Ovary (tissue), 9 donors: ENCODE results near the gene EGLN1. TPM values are rescaled to one million over a fixed set of nuclear protein-coding genes. Genes with fewer than 3 reads are reported as not detected.
"Not testable (repeated sequence)": the region's sequence is repeated elsewhere in the genome, so short reads cannot be mapped to it uniquely, and the experiment has no call there.

Source experiments
- DNase-seq, 5 donors: peaks; one replicate each; pipeline ENCODE4 v3.0.0-alpha.2; 2019 to 2020
- H3K27ac ChIP-seq, 2 donors: fragments of 200-600 bp; one replicate each; pipeline versions ENCODE4 v1.5.1 to v1.8.0; 2019 to 2022
- H3K27me3 ChIP-seq: fragments of 200-600 bp; one replicate; pipeline ENCODE4 v1.8.0; 2022
- H3K36me3 ChIP-seq: fragments of 200-600 bp; sonication (generic); one replicate; pipeline ENCODE4 v1.5.1; 2019
- H3K4me1 ChIP-seq: one replicate; pipeline ENCODE4 v1.8.1; 2013; ENCODE audit warnings: mild to moderate bottlenecking, moderate library complexity; ENCODE audit not compliant: insufficient read depth
- H3K4me3 ChIP-seq: fragments of 200-600 bp; sonication (generic); one replicate; pipeline ENCODE4 v1.5.1; 2017
- H3K9me3 ChIP-seq, 2 donors: fragments of 200-600 bp in 1 of 2; sonication (generic) in 1 of 2; one replicate each; pipeline versions ENCODE4 v1.5.1 to v1.8.1; 2013 to 2019; ENCODE audit warnings: mild to moderate bottlenecking in 1 of 2, moderate library complexity in 1 of 2
- EP300 ChIP-seq: sonication (generic); formaldehyde crosslinking; IDR thresholded peaks from one replicate; pipeline ENCODE4 v1.6.1; 2017; ENCODE audit warnings: antibody characterized with exemption
- POLR2A ChIP-seq: fragments of 450-650 bp; IDR thresholded peaks from one replicate; pipeline ENCODE4 v1.6.1; 2017; ENCODE audit warnings: antibody characterized with exemption, mild to moderate bottlenecking, moderate library complexity
- WGBS, 3 donors: extraction: QIAGEN DNeasy Blood & Tissue Kit in 1 of 3; methylation state at CpG; one replicate each; pipeline versions ENCODE4 v1.1.5 to v1.1.7; 2013 to 2017; 5-methylcytosine and 5-hydroxymethylcytosine counted together
- intact Hi-C, 4 donors: fragments of 100-400 bp; cut with DNase I; formaldehyde crosslinking; loops; one replicate each; pipeline versions ENCODE4 v1.11.0 to v1.15.1; 2022 to 2023
- polyA plus RNA-seq, 2 donors: library from polyadenylated mRNA; stranded (reverse); fragments of 200-250 nt in 1 of 2; fragments of 350-450 nt in 1 of 2; fragmentation: Illumina TruSeq in 1 of 2; extraction: RNeasy Lipid Tissue Mini Kit (QIAGEN cat#74804) in 1 of 2; gene quantifications; one replicate each; pipeline ENCODE4 v1.2.3, GENCODE V29; 2013 to 2014
- total RNA-seq, 7 donors: library from RNA; depleted of rRNA in 2 of 7; stranded (reverse); fragments of >200 nt in 2 of 7; fragmentation: NEBNext Ultra II Directional in 3 of 7; extraction: Animal tissue kit (Norgen Biotek cat#: 25700) in 3 of 7; gene quantifications; one replicate each; pipeline versions ENCODE4 v1.1.0 to v1.2.4, GENCODE V29; 2016 to 2023
- TF ChIP-seq, protein P1 (sequence below), 3 donors: fragments of 450-650 bp in 2 of 3; fragments of 200-600 bp in 1 of 3; IDR thresholded peaks; one replicate each; pipeline versions ENCODE4 v1.5.1 to v1.8.0; 2016 to 2022; ENCODE audit warnings: antibody characterized with exemption in 3 of 3, mild to moderate bottlenecking in 1 of 3
- donor health status: DM: no; HTN: no; CAD: no; lungs with moderate emphysema.
- donor health status: DM: no; HTN: no; CAD: no.
- donor health status: Bipolar disorder and iron deficiency.
- donor health status: DM: yes; HTN: yes; CAD: no.
- donor health status: DM: no; HTN: no; CAD: no.
- donor health status: DM: yes; HTN: yes; CAD: no.

The EGLN1 gene
- total and polyA plus RNA-seq, 9 donors = 18.5 to 52.0 (median 39.1) TPM

DNA sequence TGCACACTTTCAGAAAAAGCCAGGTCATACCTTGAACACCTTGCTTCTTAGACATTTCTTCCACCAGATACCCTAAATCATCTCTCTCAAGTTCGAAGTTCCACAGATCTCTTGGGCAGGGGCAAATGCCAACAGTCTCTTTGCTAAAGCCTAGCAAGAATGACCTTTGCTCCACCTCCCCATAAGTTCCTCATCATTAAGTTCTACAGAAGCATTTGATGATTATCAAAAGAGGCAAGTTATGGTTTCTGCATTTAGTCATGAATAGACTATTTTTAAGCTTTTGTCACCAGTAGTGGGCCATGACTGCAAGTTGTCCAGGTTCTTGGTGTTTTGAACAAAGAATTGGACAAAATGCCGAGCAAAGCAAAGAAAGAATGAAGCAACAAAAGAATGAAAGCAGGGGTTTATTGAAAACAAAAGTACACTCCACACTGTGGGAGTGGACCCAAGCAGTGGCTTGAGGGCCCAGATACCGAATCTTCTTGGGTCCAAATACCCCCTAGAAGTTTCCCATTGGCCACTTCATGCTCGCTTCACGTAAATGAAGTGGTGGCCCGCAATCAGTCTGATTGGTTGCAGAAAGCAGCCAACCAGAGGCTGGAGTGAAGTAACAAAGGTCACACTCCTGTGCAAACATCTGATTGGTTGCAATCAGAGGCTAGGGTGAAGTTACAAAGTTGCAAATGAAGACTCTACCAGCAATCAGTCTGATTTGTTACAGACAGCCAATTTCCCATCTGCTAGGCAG lies 9.8 kb upstream of the EGLN1 start:
- H3K27me3 ChIP-seq = no peaks in the 10 kb centered on the region
- WGBS, 3 donors = 89 to 91% (median 90%) methylated on average over 6 of the region's 6 CpGs
- H3K4me1 ChIP-seq = no peaks in the 10 kb centered on the region
- no peaks in the 10 kb centered on the region for H3K9me3 ChIP-seq
- no peak for DNase-seq
- no peak overlapping the region for H3K4me3 ChIP-seq
- no peaks in the 10 kb centered on the region for H3K36me3 ChIP-seq
- intact Hi-C loops = no loop called here
- TF ChIP-seq, protein P1, sequence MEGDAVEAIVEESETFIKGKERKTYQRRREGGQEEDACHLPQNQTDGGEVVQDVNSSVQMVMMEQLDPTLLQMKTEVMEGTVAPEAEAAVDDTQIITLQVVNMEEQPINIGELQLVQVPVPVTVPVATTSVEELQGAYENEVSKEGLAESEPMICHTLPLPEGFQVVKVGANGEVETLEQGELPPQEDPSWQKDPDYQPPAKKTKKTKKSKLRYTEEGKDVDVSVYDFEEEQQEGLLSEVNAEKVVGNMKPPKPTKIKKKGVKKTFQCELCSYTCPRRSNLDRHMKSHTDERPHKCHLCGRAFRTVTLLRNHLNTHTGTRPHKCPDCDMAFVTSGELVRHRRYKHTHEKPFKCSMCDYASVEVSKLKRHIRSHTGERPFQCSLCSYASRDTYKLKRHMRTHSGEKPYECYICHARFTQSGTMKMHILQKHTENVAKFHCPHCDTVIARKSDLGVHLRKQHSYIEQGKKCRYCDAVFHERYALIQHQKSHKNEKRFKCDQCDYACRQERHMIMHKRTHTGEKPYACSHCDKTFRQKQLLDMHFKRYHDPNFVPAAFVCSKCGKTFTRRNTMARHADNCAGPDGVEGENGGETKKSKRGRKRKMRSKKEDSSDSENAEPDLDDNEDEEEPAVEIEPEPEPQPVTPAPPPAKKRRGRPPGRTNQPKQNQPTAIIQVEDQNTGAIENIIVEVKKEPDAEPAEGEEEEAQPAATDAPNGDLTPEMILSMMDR (IDR thresholded peaks at IDR 0.05) = no peak
- TF ChIP-seq EP300 = no peak
- TF ChIP-seq POLR2A = no peak
- no peak overlapping the region for H3K27ac ChIP-seq

DNA sequence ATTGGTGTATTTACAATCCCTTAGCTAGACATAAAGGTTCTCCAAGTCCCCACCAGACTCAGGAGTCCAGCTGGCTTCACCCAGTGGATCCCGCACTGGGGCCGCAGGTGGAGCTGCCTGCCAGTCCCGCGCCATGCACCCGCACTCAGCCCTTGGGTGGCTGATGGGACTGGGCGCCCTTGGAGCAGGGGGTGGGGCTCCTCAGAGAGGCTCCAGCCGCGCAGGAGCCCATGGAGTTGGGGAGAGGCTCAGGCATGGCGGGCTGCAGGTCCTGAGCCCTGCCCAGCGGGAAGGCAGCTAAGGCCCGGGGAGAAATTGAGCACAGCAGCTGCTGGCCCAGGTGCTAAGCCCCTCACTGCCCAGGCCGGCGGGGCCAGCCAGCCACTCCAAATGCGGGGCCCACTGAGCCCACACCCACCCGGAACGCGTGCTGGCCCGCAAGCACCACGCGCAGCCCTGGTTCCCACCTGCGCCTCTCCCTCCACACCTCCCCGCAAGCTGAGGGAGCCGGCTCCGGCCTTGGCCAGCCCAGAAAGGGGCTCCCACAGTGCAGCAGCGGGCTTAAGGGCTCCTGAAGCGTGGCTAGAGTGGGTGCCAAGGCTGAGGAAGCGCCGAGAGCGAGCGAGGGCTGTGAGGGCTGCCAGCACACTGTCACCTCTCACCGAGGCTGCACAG lies 8.7 kb upstream of the EGLN1 start:
- H3K4me1 ChIP-seq, H3K27me3 ChIP-seq, H3K4me3 ChIP-seq, intact Hi-C loops, H3K27ac ChIP-seq, H3K36me3 ChIP-seq, DNase-seq, H3K9me3 ChIP-seq: not testable (repeated sequence)
- 94 to 97% (median 95%) methylated on average over 30 to 31 of the region's 31 CpGs for WGBS, 3 donors

DNA sequence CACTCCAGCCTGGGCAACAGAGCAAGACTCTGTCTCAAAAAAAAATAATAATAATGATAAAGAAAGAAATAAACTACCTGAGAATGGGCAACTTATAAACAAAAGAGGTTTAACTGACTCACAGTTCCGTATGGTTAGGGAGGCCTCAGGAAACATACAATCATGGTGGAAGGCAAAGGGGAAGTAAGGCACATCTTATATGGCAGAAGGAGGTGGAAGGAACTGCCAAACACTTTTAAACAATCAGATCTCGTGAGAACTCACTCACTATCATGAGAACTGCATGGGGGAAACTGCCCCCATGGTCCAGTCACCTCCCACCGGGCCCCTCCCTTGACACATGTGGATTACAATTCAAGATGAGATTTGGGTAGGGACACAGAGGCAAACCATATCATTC lies 6.3 kb upstream of the EGLN1 start:
- intact Hi-C loops = loop anchor here in 1 of 4 donors (10.0 kb wide), 1 partner anchor 96 kb away; the partner anchor contains the start of gene TSNAX
- Histone ChIP-seq H3K4me1 (no peaks in the 10 kb centered on the region), H3K36me3 (no peaks in the 10 kb centered on the region), H3K27ac (no peak overlapping the region), H3K9me3 (no peaks in the 10 kb centered on the region), H3K27me3 (no peaks in the 10 kb centered on the region), H3K4me3 (no peak overlapping the region)
- no peak for DNase-seq
- WGBS, 3 donors = 87 to 90% (median 89%) methylated on average over 3 of the region's 3 CpGs
- TF ChIP-seq, protein P1 (IDR thresholded peaks at IDR 0.05) = no peak
- no peak for TF ChIP-seq EP300
- no peak for TF ChIP-seq POLR2A

DNA sequence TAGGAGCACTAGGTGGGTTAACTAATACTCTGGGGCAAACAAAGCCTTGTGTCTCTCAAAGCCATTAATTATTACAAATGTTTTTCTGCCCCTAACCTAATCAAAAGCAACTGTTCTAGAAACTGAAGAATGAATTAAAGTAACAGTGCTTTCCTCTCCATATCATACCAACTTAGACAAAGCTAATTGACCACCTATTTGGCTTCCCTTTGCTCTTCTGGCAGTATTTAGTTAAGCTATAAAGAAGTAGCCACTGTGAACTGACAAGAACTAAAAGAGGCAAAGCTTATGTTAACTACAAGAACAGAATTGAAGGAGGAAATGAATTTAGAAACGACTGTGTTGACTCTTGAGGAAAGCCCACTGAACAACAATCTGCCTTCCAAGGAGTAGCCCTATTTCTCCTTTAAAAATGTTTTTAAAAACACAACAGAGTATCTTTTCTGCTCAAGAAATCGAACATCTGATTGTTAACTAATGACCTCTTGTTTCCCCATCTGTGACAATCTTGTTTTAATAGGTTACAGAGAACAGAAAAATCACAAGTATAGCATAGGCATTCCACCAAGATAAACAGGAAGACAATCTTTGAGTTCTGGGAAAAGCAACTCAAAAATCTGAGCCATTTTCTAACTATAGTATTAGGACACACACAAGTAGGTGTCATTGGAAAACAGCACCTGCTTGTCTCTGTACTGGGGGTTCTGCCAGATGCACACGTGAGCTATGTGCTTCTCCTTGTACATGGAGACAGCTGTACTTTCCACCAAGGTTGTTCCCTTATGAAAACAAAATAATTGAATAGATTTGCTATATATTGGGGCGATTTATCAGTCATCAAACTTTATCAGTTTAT lies 3.1 kb upstream of the EGLN1 start:
- no peaks in the 10 kb centered on the region for H3K27me3 ChIP-seq
- WGBS, 3 donors = 31 to 34% (median 34%) methylated on average over 4 of the region's 4 CpGs

More for the DNA sequence above, 3.1 kb upstream of the EGLN1 start:
- Histone ChIP-seq H3K9me3 (no peaks in the 10 kb centered on the region), H3K36me3 (no peaks in the 10 kb centered on the region), H3K4me1 (no peaks in the 10 kb centered on the region), H3K27ac (no peak overlapping the region), H3K4me3 (no peak overlapping the region)
- TF ChIP-seq EP300 (no peak), POLR2A (no peak)
- TF ChIP-seq, protein P1 (IDR thresholded peaks at IDR 0.05) = no peak
- no peak for DNase-seq
- intact Hi-C loops = loop anchor here in 1 of 4 donors (10.0 kb wide), 1 partner anchor 100 kb away; the partner anchor contains the start of gene TSNAX
